HG03196 (cell line): Measurements from ENCODE around the gene ACOT12.
"Not testable (repeated sequence)": the region's sequence is repeated elsewhere in the genome, so short reads cannot be mapped to it uniquely, and the experiment has no call there.

Experiments
- ATAC-seq: cut with Tn5 transposase; IDR thresholded peaks from one replicate; pipeline ENCODE4 v1.9.1; 2021; ENCODE audit not compliant: unreplicated experiment

The ACOT12 gene

GRCh38 chr5:81297531-81297930, 96.4 kb downstream of the ACOT12 start:
- ATAC-seq: no peak

- not testable (repeated sequence) for ATAC-seq
Measured at GRCh38 chr5:81294021-81294420, 99.9 kb downstream of the ACOT12 start.

GRCh38 chr5:81292130-81292529, 101.8 kb downstream of the ACOT12 start:
- ATAC-seq: no peak

- no peak for ATAC-seq
Measured at GRCh38 chr5:81290146-81290545, 103.8 kb downstream of the ACOT12 start.

- no peak for ATAC-seq
Measured at GRCh38 chr5:81288021-81288433, 105.9 kb downstream of the ACOT12 start.

- ATAC-seq: no peak
Measured at GRCh38 chr5:81286059-81286617, 107.8 kb downstream of the ACOT12 start.

- ATAC-seq: no peak
Measured at GRCh38 chr5:81283976-81284375, 110.0 kb downstream of the ACOT12 start.
